HG03575 (cell line): Measurements from ENCODE around the gene ZNF500.

Experiments
- ATAC-seq: cut with Tn5 transposase; IDR thresholded peaks from one replicate; pipeline ENCODE4 v1.9.1; 2021; ENCODE audit not compliant: unreplicated experiment, insufficient number of reproducible peaks, low FRiP score; ENCODE audit errors: extremely low read depth

Gene ZNF500

GRCh38 chr16:4766875-4767628 lies at the start of gene ZNF500:
Gene ZNF500 (minus strand): TSS chr16:4767162. CDS start chr16:4765978, 1,184 bp downstream.
- ATAC-seq = peak; percentile 64

GRCh38 chr16:4814542-4815173 lies 47.7 kb upstream of the ZNF500 start:
- no peak for ATAC-seq

GRCh38 chr16:4814046-4814445 lies 47.1 kb upstream of the ZNF500 start:
- no peak for ATAC-seq

- ATAC-seq = no peak
Measured at GRCh38 chr16:4813251-4814003, 46.5 kb upstream of the ZNF500 start.

GRCh38 chr16:4811773-4812172 lies 44.8 kb upstream of the ZNF500 start:
- ATAC-seq = no peak

- no peak for ATAC-seq
Measured at GRCh38 chr16:4811242-4811641, 44.3 kb upstream of the ZNF500 start.

- ATAC-seq = no peak
Measured at GRCh38 chr16:4806280-4806679, 39.3 kb upstream of the ZNF500 start.

GRCh38 chr16:4805231-4805630 lies 38.3 kb upstream of the ZNF500 start:
- ATAC-seq = no peak

- no peak for ATAC-seq
Measured at GRCh38 chr16:4803898-4804762, 37.2 kb upstream of the ZNF500 start.

- no peak for ATAC-seq
Measured at GRCh38 chr16:4803401-4803844, 36.5 kb upstream of the ZNF500 start.

GRCh38 chr16:4802659-4803287 lies 35.8 kb upstream of the ZNF500 start:
- ATAC-seq = peak; percentile 65

GRCh38 chr16:4801962-4802658 lies 35.1 kb upstream of the ZNF500 start, which contains the start of gene ROGDI:
Gene ROGDI (minus strand): TSS chr16:4802633. CDS start chr16:4802571, 62 bp downstream.
- peak; percentile 27 for ATAC-seq

GRCh38 chr16:4801051-4801961 lies 34.3 kb upstream of the ZNF500 start:
- ATAC-seq = no peak

GRCh38 chr16:4800290-4801041 lies 33.5 kb upstream of the ZNF500 start:
- no peak for ATAC-seq

- ATAC-seq = no peak
Measured at GRCh38 chr16:4799171-4799855, 32.4 kb upstream of the ZNF500 start.

- no peak for ATAC-seq
Measured at GRCh38 chr16:4798456-4798855, 31.5 kb upstream of the ZNF500 start.
